B cell (primary cell): Measurements from ENCODE around the gene CDC37L1.

Experiments used
- CTCF ChIP-seq: fragments of 200-600 bp; IDR thresholded peaks from one replicate; pipeline ENCODE4 v1.8.0; 2022; ENCODE audit warnings: antibody characterized with exemption, mild to moderate bottlenecking
- EZH2 ChIP-seq: IDR thresholded peaks from 2 replicates; pipeline ENCODE4 v1.6.1; 2012; ENCODE audit warnings: borderline replicate concordance, low read depth, mild to moderate bottlenecking, moderate library complexity, low read length; ENCODE audit not compliant: insufficient read depth, poor library complexity, severe bottlenecking

GRCh38 chr9:4756420-4756819, 77.1 kb downstream of the CDC37L1 start:
- TF ChIP-seq CTCF (no peak), EZH2 (no peak)
